H1 (cell line): ENCODE measurements around the gene SLC2A8. TPM values are rescaled to one million over a fixed set of nuclear protein-coding genes. Genes with fewer than 3 reads are reported as not detected.

Experiments
- CTCF ChIA-PET: fragments of 300-600 bp; sonication (Branson Sonifier 250); formaldehyde crosslinking; loops from one replicate; lab custom pipeline; 2021; ENCODE audit not compliant: partially characterized antibody; lab: Charles Lee
- POLR2A ChIA-PET: fragments of 300-600 bp; sonication (Branson Sonifier 250); formaldehyde crosslinking; loops from one replicate; lab custom pipeline; 2021; ENCODE audit warnings: inconsistent platforms; ENCODE audit not compliant: partially characterized antibody; lab: Charles Lee
- DNase-seq, 2 experiments: peaks; one replicate each; pipeline versions ENCODE4 v3.0.0 to v3.0.0-alpha.2; 2010 to 2022; ENCODE audit warnings: low spot score in 2 of 2, low read depth in 1 of 2, mixed read lengths in 1 of 2
- FAIRE-seq: peaks from 2 replicates; lab custom pipeline; 2011; peaks lifted over from hg19 to GRCh38; lab: Jason Lieb, UNC
- H2AFZ ChIP-seq: 2 replicates; pipeline ENCODE4 v1.8.1; 2012; ENCODE audit warnings: low read length, inconsistent platforms
- H2AK5ac ChIP-seq: 2 replicates; pipeline ENCODE4 v1.6.1; 2013; ENCODE audit warnings: low read depth, low read length
- H2BK120ac ChIP-seq: replicated peaks from 2 replicates; pipeline ENCODE3; 2013; ENCODE audit warnings: low read depth, low read length, inconsistent platforms
- H2BK12ac ChIP-seq: 2 replicates; pipeline ENCODE4 v1.6.1; 2013; ENCODE audit warnings: low read depth, low read length
- H2BK15ac ChIP-seq: 2 replicates; pipeline ENCODE4 v1.6.1; 2013; ENCODE audit warnings: low read length
- H2BK20ac ChIP-seq: 2 replicates; pipeline ENCODE4 v1.6.1; 2013; ENCODE audit warnings: low read length
- H2BK5ac ChIP-seq: 2 replicates; pipeline ENCODE4 v1.6.1; 2013; ENCODE audit warnings: low read depth, low read length
- H3K14ac ChIP-seq: 2 replicates; pipeline ENCODE4 v1.6.1; 2013; ENCODE audit warnings: inconsistent platforms; ENCODE audit not compliant: insufficient read length
- H3K18ac ChIP-seq: 2 replicates; pipeline ENCODE4 v1.6.1; 2013; ENCODE audit warnings: low read length; ENCODE audit errors: extremely low read depth
- H3K23ac ChIP-seq: 2 replicates; pipeline ENCODE4 v1.6.1; 2013; ENCODE audit warnings: inconsistent platforms; ENCODE audit not compliant: insufficient read length
- H3K23me2 ChIP-seq: 2 replicates; pipeline ENCODE4 v1.6.1; 2013; ENCODE audit warnings: low read depth, low read length
- H3K27ac ChIP-seq: 2 replicates; pipeline ENCODE4 v1.6.1; 2011; ENCODE audit warnings: low read depth, low read length, inconsistent platforms
- H3K27me3 ChIP-seq, 4 experiments: replicated peaks in 1 of 4; 1 replicate in 1 of 4; 2 replicates in 3 of 4; pipeline versions ENCODE4 v1.6.1 to v1.8.1; 2011 to 2013; ENCODE audit warnings: low read length in 3 of 4, mild to moderate bottlenecking in 3 of 4, inconsistent platforms in 2 of 4, mixed read lengths in 2 of 4, moderate library complexity in 1 of 4; ENCODE audit not compliant: control insufficient read depth in 3 of 4, insufficient read depth in 3 of 4; ENCODE audit errors: extremely low read depth in 1 of 4
- H3K36me3 ChIP-seq, 4 experiments: 2 replicates each; pipeline versions ENCODE4 v1.6.1 to v1.8.1; 2011 to 2013; ENCODE audit warnings: mild to moderate bottlenecking in 4 of 4, low read length in 3 of 4, moderate library complexity in 2 of 4, control low read depth in 1 of 4, inconsistent platforms in 1 of 4; ENCODE audit not compliant: insufficient read depth in 4 of 4, control insufficient read depth in 2 of 4
- H3K4ac ChIP-seq: replicated peaks from 2 replicates; pipeline ENCODE3; 2013; ENCODE audit warnings: low read length, low read depth, mixed read lengths, inconsistent platforms; ENCODE audit not compliant: insufficient read length
- H3K4me1 ChIP-seq, 4 experiments: replicated peaks in 1 of 4; 1 replicate in 1 of 4; 2 replicates in 3 of 4; pipeline versions ENCODE4 v1.6.1 to v1.8.1; 2011 to 2013; ENCODE audit warnings: low read length in 3 of 4, inconsistent platforms in 2 of 4, mixed read lengths in 1 of 4; ENCODE audit not compliant: insufficient read depth in 4 of 4, control insufficient read depth in 3 of 4
- H3K4me2 ChIP-seq, 2 experiments: 2 replicates each; pipeline versions ENCODE4 v1.6.1 to v1.8.1; 2011 to 2013; ENCODE audit warnings: low read depth in 2 of 2, low read length in 2 of 2, control low read depth in 1 of 2, inconsistent platforms in 1 of 2, mild to moderate bottlenecking in 1 of 2; ENCODE audit not compliant: insufficient read depth in 1 of 2
- H3K4me3 ChIP-seq, 4 experiments: fragments of 200-600, 300-600 bp in 1 of 4; sonication (generic), shearing (Covaris generic), sonication (Bioruptor Twin) in 1 of 4; 2 replicates each; pipeline versions ENCODE4 v1.5.1 to v1.8.1; 2011 to 2016; ENCODE audit warnings: low read length in 4 of 4, low read depth in 3 of 4, control low read depth in 2 of 4, inconsistent platforms in 2 of 4, mild to moderate bottlenecking in 2 of 4, mixed read lengths in 1 of 4, moderate library complexity in 1 of 4; ENCODE audit not compliant: insufficient read depth in 2 of 4; ENCODE audit errors: extremely low read depth in 1 of 4
- H3K56ac ChIP-seq: replicated peaks from 2 replicates; pipeline ENCODE3; 2013; ENCODE audit warnings: low read depth, mild to moderate bottlenecking, mixed read lengths, low read length, inconsistent platforms; ENCODE audit not compliant: insufficient read length
- H3K79me1 ChIP-seq: 2 replicates; pipeline ENCODE4 v1.6.1; 2013; ENCODE audit warnings: low read depth, low read length, control low read depth
- H3K79me2 ChIP-seq, 2 experiments: 2 replicates each; pipeline versions ENCODE4 v1.6.1 to v1.8.1; 2012 to 2013; ENCODE audit warnings: low read length in 2 of 2, mild to moderate bottlenecking in 2 of 2, inconsistent platforms in 1 of 2; ENCODE audit not compliant: insufficient read depth in 2 of 2, control insufficient read depth in 1 of 2
- H3K9ac ChIP-seq, 4 experiments: replicated peaks in 1 of 4; 1 replicate in 1 of 4; 2 replicates in 3 of 4; pipeline versions ENCODE4 v1.6.1 to v1.8.1; 2011 to 2013; ENCODE audit warnings: low read depth in 3 of 4, low read length in 3 of 4, control low read depth in 2 of 4, mild to moderate bottlenecking in 2 of 4, moderate library complexity in 2 of 4, inconsistent platforms in 1 of 4; ENCODE audit errors: extremely low read depth in 1 of 4
- H3K9me3 ChIP-seq, 2 experiments: 2 replicates each; pipeline versions ENCODE4 v1.6.1 to v1.8.1; 2012 to 2013; ENCODE audit warnings: mild to moderate bottlenecking in 2 of 2, moderate library complexity in 2 of 2, control low read depth in 1 of 2, inconsistent platforms in 1 of 2, low read depth in 1 of 2, low read length in 1 of 2, mixed read lengths in 1 of 2; ENCODE audit not compliant: insufficient read depth in 2 of 2
- H4K20me1 ChIP-seq, 2 experiments: replicated peaks in 1 of 2; 2 replicates each; pipeline versions ENCODE3 to v1.8.1; 2011 to 2013; ENCODE audit warnings: inconsistent platforms in 2 of 2, low read length in 2 of 2, mild to moderate bottlenecking in 1 of 2; ENCODE audit not compliant: insufficient read depth in 2 of 2, control insufficient read depth in 1 of 2
- H4K5ac ChIP-seq: 2 replicates; pipeline ENCODE4 v1.6.1; 2013; ENCODE audit warnings: low read length, low read depth, mixed read lengths, inconsistent platforms; ENCODE audit not compliant: insufficient read length
- H4K8ac ChIP-seq: 2 replicates; pipeline ENCODE4 v1.8.0; 2013; ENCODE audit warnings: mild to moderate bottlenecking, moderate library complexity, low read length, inconsistent platforms; ENCODE audit not compliant: insufficient read depth; ENCODE audit errors: extremely low read depth
- H4K91ac ChIP-seq: replicated peaks from 2 replicates; pipeline ENCODE3; 2013; ENCODE audit warnings: low read length, mixed read lengths, inconsistent platforms; ENCODE audit not compliant: insufficient read length
- ASH2L ChIP-seq: fragments of 200-600, 300-600 bp; sonication (generic); IDR thresholded peaks from one replicate; pipeline ENCODE4 v1.7.1; 2017; ENCODE audit warnings: low read length
- ATF2 ChIP-seq: IDR thresholded peaks from 2 replicates; pipeline ENCODE4 v1.6.1; 2012; ENCODE audit warnings: low read length, inconsistent platforms
- CHD1 ChIP-seq: IDR thresholded peaks from 2 replicates; pipeline ENCODE4 v1.6.1; 2012; ENCODE audit warnings: low read depth, low read length, improper control_type of control experiment
- E2F6 ChIP-seq: IDR thresholded peaks from 2 replicates; pipeline ENCODE4 v1.6.1; 2012; ENCODE audit warnings: inconsistent platforms
- FOSL1 ChIP-seq: IDR thresholded peaks from 2 replicates; pipeline ENCODE4 v1.6.1; 2011; ENCODE audit warnings: mild to moderate bottlenecking, low read depth, low read length, moderate library complexity; ENCODE audit not compliant: insufficient read depth
- HDAC6 ChIP-seq: IDR thresholded peaks from one replicate; pipeline ENCODE4 v1.7.1; 2012; ENCODE audit warnings: low read depth, mild to moderate bottlenecking, inconsistent platforms, low read length, moderate library complexity
- KDM1A ChIP-seq: fragments of 200-600, 300-600 bp; sonication (generic); IDR thresholded peaks from 2 replicates; pipeline ENCODE4 v1.7.1; 2016; ENCODE audit warnings: mild to moderate bottlenecking, low read length, borderline replicate concordance
- POLR2A ChIP-seq, 2 experiments: IDR thresholded peaks; 1 replicate in 1 of 2; 2 replicates in 1 of 2; pipeline ENCODE4 v1.6.1; 2011; ENCODE audit warnings: low read depth in 2 of 2, low read length in 2 of 2, mild to moderate bottlenecking in 2 of 2; ENCODE audit errors: control extremely low read depth in 1 of 2
- TAF1 ChIP-seq: IDR thresholded peaks from 2 replicates; pipeline ENCODE4 v1.6.1; 2011; ENCODE audit warnings: mild to moderate bottlenecking, low read depth, low read length
- TAF7 ChIP-seq: optimal IDR thresholded peaks from 2 replicates; pipeline ENCODE3; 2011; ENCODE audit warnings: low read depth, mild to moderate bottlenecking, inconsistent platforms, low read length, moderate library complexity, borderline replicate concordance
- WGBS, 2 experiments: shearing (Covaris generic) in 1 of 2; methylation state at CpG; one replicate each; pipeline versions ENCODE4 v1.1.6 to v1.1.7; 2013 to 2015; ENCODE audit warnings: low lambda C conversion rate in 2 of 2, mixed read lengths in 2 of 2, inconsistent platforms in 1 of 2, low coverage in 1 of 2, missing lambda C conversion rate in 1 of 2; ENCODE audit not compliant: insufficient replicate concordance in 2 of 2, insufficient coverage in 1 of 2, insufficient read length in 1 of 2; ENCODE audit errors: extremely low coverage in 1 of 2, missing lambda C conversion rate in 1 of 2; 5-methylcytosine and 5-hydroxymethylcytosine counted together
- polyA plus RNA-seq, 7 experiments: library from polyadenylated mRNA; depleted of rRNA in 3 of 7; stranded (reverse) in 5 of 7; unstranded in 2 of 7; fragments of >200 nt in 5 of 7; fragments of 200-250 nt in 2 of 7; gene quantifications; 1 replicate in 5 of 7; 2 replicates in 1 of 7; 4 replicates in 1 of 7; pipeline versions ENCODE4 v1.2.1 to v1.2.3, GENCODE V29; 2011 to 2013; ENCODE audit warnings: missing spikeins in 2 of 7, mixed read lengths in 2 of 7
- total RNA-seq: library from RNA; stranded (reverse); fragmentation: NEBNext Ultra II Directional; extraction: Animal tissue kit (Norgen Biotek cat#: 25700); gene quantifications from 2 replicates; pipeline ENCODE4 v1.2.1, GENCODE V29; 2021

SLC2A8 gene
- total and polyA plus RNA-seq, 2 of the 8 experiments (the other 6 are each of a cell fraction or from before 2014, with no cell fraction given): 24.6 to 36.4 TPM

- Histone ChIP-seq H4K5ac (no peak overlapping the region), H3K23ac (no peak overlapping the region), H3K79me2 (peaks cover 0 to 8% of the 10 kb centered on the region in 2 experiments; a peak in 1 of 4 replicates), H3K4me3 (no peak overlapping the region), H3K9me3 (no peaks in the 10 kb centered on the region), H2BK20ac (no peak overlapping the region), H3K4me2 (no peak overlapping the region), H3K14ac (no peak overlapping the region), H3K4me1 (peaks cover 0 to 1% (median under 1%) of the 10 kb centered on the region in 4 experiments; a peak in 5 of 7 replicates), H3K36me3 (peaks cover 4 to 13% (median 7%) of the 10 kb centered on the region in 4 experiments; a peak in 6 of 8 replicates), H2BK12ac (no peak overlapping the region), H2BK120ac (no peak overlapping the region), H2AFZ (no peak overlapping the region), H3K23me2 (no peaks in the 10 kb centered on the region), H2BK15ac (no peak overlapping the region), H4K91ac (no peak overlapping the region), H3K79me1 (peaks cover 2% of the 10 kb centered on the region), H3K27me3 (no peaks in the 10 kb centered on the region), H3K4ac (no peak overlapping the region), H2AK5ac (no peak overlapping the region), H3K56ac (no peak overlapping the region), H3K27ac (no peak overlapping the region), H3K18ac (no peak overlapping the region), H2BK5ac (no peak overlapping the region), H3K9ac (no peak overlapping the region), H4K8ac (peak overlapping the region; percentile 14; the same call in 1 of the 2 replicates), H4K20me1 (peaks cover 4 to 14% of the 10 kb centered on the region in 2 experiments)
- CTCF ChIA-PET: interaction anchor here (0.6 to 1.6 kb wide), 5 partner anchors 9 to 213 kb away, joined by 3 to 5 read pairs (median 3); no protein-coding TSS in a partner anchor
- FAIRE-seq (no peak), DNase-seq (no peak)
- 91% methylated on average over 21 of the region's 22 CpGs; no CpG with 5 or more reads in 1 of the 2 experiments for WGBS, 2 experiments
- POLR2A ChIA-PET: interaction anchor here (0.6 to 3.0 kb wide), 5 partner anchors 12 to 108 kb away, joined by 3 to 12 read pairs (median 3); partner anchors contain the start of genes LRSAM1, RPL12 and ZNF79
- no peak for TF ChIP-seq HDAC6
- no peak for TF ChIP-seq ASH2L
- TF ChIP-seq ATF2: no peak
- no peak for TF ChIP-seq TAF1
- TF ChIP-seq POLR2A (IDR thresholded peaks at IDR 0.05; ENCODE audit: control extremely low read depth in 1 of 2, low read depth in 2 of 2, low read length in 2 of 2): no peak
- TF ChIP-seq KDM1A: no peak
- no peak for TF ChIP-seq CHD1
- no peak for TF ChIP-seq FOSL1
- TF ChIP-seq TAF7: no peak
- no peak for TF ChIP-seq E2F6
Observed at GRCh38 chr9:127403507-127404192, 6.7 kb downstream of the SLC2A8 start.
